Measurements from ENCODE around the gene DLGAP1.

The DLGAP1 gene

DNA sequence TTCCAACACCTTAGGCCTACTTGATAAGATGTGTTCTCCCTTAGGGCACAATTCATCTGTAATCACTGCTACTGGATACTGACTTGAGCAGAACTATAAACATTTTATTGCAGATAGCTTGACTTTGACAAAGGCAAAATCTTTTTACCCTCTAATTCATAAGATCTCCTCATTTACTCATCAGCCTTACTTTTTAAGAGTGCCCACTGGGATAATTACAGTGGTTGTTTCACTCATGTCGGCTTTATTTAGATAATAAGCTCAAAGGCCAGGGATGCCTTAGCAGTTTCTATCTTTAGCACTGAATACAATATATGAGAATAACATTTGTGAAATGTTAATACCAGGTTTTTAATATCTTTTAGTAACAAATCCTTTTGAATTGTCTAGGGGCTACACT is 144.0 kb downstream of the DLGAP1 start:
- Histone ChIP-seq H3K9me3 (ENCODE audit: insufficient read depth, low read length) (no peaks in the 10 kb centered on the region), H3K4me3 (ENCODE audit: insufficient read depth, low read length, poor library complexity, severe bottlenecking) (no peak overlapping the region), H3K27me3 (ENCODE audit: low read length) (no peaks in the 10 kb centered on the region), H3K9me2 (replicated peaks; ENCODE audit: insufficient read depth, low read length) (no peaks in the 10 kb centered on the region), H3K4me2 (ENCODE audit: low read depth, low read length, poor library complexity, severe bottlenecking) (no peak overlapping the region), H4K20me1 (ENCODE audit: low read depth, low read length) (no peaks in the 10 kb centered on the region), H2AFZ (ENCODE audit: low read depth, low read length, severe bottlenecking) (no peak overlapping the region), H3K36me3 (ENCODE audit: low read length) (no peaks in the 10 kb centered on the region), H3K79me2 (ENCODE audit: insufficient read depth, low read length) (no peaks in the 10 kb centered on the region), H3K9ac (ENCODE audit: low read length) (no peak overlapping the region), H3K27ac (ENCODE audit: low read depth, low read length) (no peak overlapping the region), H3F3A (ENCODE audit: insufficient read depth) (no peaks in the 10 kb centered on the region)
- TF ChIP-seq, protein P1, sequence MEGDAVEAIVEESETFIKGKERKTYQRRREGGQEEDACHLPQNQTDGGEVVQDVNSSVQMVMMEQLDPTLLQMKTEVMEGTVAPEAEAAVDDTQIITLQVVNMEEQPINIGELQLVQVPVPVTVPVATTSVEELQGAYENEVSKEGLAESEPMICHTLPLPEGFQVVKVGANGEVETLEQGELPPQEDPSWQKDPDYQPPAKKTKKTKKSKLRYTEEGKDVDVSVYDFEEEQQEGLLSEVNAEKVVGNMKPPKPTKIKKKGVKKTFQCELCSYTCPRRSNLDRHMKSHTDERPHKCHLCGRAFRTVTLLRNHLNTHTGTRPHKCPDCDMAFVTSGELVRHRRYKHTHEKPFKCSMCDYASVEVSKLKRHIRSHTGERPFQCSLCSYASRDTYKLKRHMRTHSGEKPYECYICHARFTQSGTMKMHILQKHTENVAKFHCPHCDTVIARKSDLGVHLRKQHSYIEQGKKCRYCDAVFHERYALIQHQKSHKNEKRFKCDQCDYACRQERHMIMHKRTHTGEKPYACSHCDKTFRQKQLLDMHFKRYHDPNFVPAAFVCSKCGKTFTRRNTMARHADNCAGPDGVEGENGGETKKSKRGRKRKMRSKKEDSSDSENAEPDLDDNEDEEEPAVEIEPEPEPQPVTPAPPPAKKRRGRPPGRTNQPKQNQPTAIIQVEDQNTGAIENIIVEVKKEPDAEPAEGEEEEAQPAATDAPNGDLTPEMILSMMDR (IDR thresholded peaks at IDR 0.05; ENCODE audit: insufficient read depth, low read length, poor library complexity, severe bottlenecking), result no peak

DNA sequence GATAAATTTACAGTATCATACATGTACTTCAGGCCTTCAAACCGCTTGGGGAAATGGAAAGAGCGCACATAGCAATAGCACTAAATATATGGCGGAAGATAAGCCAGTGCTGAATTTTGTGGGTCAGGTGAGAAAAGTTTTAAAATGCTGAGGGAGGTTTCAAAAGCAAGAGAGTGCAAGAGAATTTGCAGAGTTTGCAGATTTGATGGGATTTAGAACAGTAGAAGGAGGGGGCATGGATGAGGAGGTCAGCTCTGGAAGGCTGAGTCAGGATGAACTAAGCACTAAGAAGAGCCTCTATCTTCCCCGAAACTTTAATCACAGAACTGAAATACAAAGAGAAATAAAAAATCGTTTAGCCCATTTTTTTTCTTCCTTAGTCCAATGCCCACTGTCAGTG is 145.9 kb downstream of the DLGAP1 start:
- no peak overlapping the region for H3K4me2 ChIP-seq (ENCODE audit: low read depth, low read length, poor library complexity, severe bottlenecking)
- H3K9me3 ChIP-seq (ENCODE audit: insufficient read depth, low read length), result no peaks in the 10 kb centered on the region
- no peak overlapping the region for H3K9ac ChIP-seq (ENCODE audit: low read length)
- no peaks in the 10 kb centered on the region for H4K20me1 ChIP-seq (ENCODE audit: low read depth, low read length)
- TF ChIP-seq EZH2phosphoT487 (conservative IDR thresholded peaks at IDR 0.05; ENCODE audit: low read length), result no peak
- TF ChIP-seq, protein P1 (IDR thresholded peaks at IDR 0.05; ENCODE audit: insufficient read depth, low read length, poor library complexity, severe bottlenecking), result no peak
- H3K9me2 ChIP-seq (replicated peaks; ENCODE audit: insufficient read depth, low read length), result no peaks in the 10 kb centered on the region
- no peaks in the 10 kb centered on the region for H3F3A ChIP-seq (ENCODE audit: insufficient read depth)
- H2AFZ ChIP-seq (ENCODE audit: low read depth, low read length, severe bottlenecking), result no peak overlapping the region
- H3K79me2 ChIP-seq (ENCODE audit: insufficient read depth, low read length), result no peaks in the 10 kb centered on the region
- no peaks in the 10 kb centered on the region for H3K36me3 ChIP-seq (ENCODE audit: low read length)
- H3K27ac ChIP-seq (ENCODE audit: low read depth, low read length), result no peak overlapping the region
- no peaks in the 10 kb centered on the region for H3K27me3 ChIP-seq (ENCODE audit: low read length)
- no peak overlapping the region for H3K4me3 ChIP-seq (ENCODE audit: insufficient read depth, low read length, poor library complexity, severe bottlenecking)

GRCh38 chr18:4308576-4308975 is 146.5 kb downstream of the DLGAP1 start:
- Histone ChIP-seq H3K27me3 (ENCODE audit: low read length) (no peaks in the 10 kb centered on the region), H3K9me2 (replicated peaks; ENCODE audit: insufficient read depth, low read length) (no peaks in the 10 kb centered on the region)
- TF ChIP-seq, protein P1 (IDR thresholded peaks at IDR 0.05; ENCODE audit: insufficient read depth, low read length, poor library complexity, severe bottlenecking), result no peak
- no peak for TF ChIP-seq EZH2phosphoT487 (conservative IDR thresholded peaks at IDR 0.05; ENCODE audit: low read length)

GRCh38 chr18:4299395-4299794 is 155.7 kb downstream of the DLGAP1 start:
- no peak for TF ChIP-seq EZH2phosphoT487 (conservative IDR thresholded peaks at IDR 0.05; ENCODE audit: low read length)
- TF ChIP-seq, protein P1 (IDR thresholded peaks at IDR 0.05; ENCODE audit: insufficient read depth, low read length, poor library complexity, severe bottlenecking), result no peak
- Histone ChIP-seq H3K9me2 (replicated peaks; ENCODE audit: insufficient read depth, low read length) (no peaks in the 10 kb centered on the region), H2AFZ (ENCODE audit: low read depth, low read length, severe bottlenecking) (no peak overlapping the region), H3K9me3 (ENCODE audit: insufficient read depth, low read length) (no peaks in the 10 kb centered on the region), H3K9ac (ENCODE audit: low read length) (no peak overlapping the region), H3K36me3 (ENCODE audit: low read length) (no peaks in the 10 kb centered on the region), H3F3A (ENCODE audit: insufficient read depth) (no peaks in the 10 kb centered on the region), H3K27ac (ENCODE audit: low read depth, low read length) (no peak overlapping the region), H3K4me2 (ENCODE audit: low read depth, low read length, poor library complexity, severe bottlenecking) (no peak overlapping the region), H4K20me1 (ENCODE audit: low read depth, low read length) (no peaks in the 10 kb centered on the region), H3K27me3 (ENCODE audit: low read length) (no peaks in the 10 kb centered on the region), H3K79me2 (ENCODE audit: insufficient read depth, low read length) (no peaks in the 10 kb centered on the region), H3K4me3 (ENCODE audit: insufficient read depth, low read length, poor library complexity, severe bottlenecking) (no peak overlapping the region)

More at GRCh38 chr18:4308576-4308975, 146.5 kb downstream of the DLGAP1 start:
- H3K36me3 ChIP-seq (ENCODE audit: low read length), result no peaks in the 10 kb centered on the region
- H3K9ac ChIP-seq (ENCODE audit: low read length), result no peak overlapping the region
- H3K4me3 ChIP-seq (ENCODE audit: insufficient read depth, low read length, poor library complexity, severe bottlenecking), result no peak overlapping the region
- no peak overlapping the region for H2AFZ ChIP-seq (ENCODE audit: low read depth, low read length, severe bottlenecking)
- H3K27ac ChIP-seq (ENCODE audit: low read depth, low read length), result no peak overlapping the region
- H3K79me2 ChIP-seq (ENCODE audit: insufficient read depth, low read length), result no peaks in the 10 kb centered on the region
- no peaks in the 10 kb centered on the region for H3F3A ChIP-seq (ENCODE audit: insufficient read depth)
- no peaks in the 10 kb centered on the region for H4K20me1 ChIP-seq (ENCODE audit: low read depth, low read length)
- H3K4me2 ChIP-seq (ENCODE audit: low read depth, low read length, poor library complexity, severe bottlenecking), result no peak overlapping the region
- H3K9me3 ChIP-seq (ENCODE audit: insufficient read depth, low read length), result no peaks in the 10 kb centered on the region
